Prostate gland (tissue), 2 donors: ENCODE data around the gene CALML3. TPM values are rescaled to one million over a fixed set of nuclear protein-coding genes. Genes with fewer than 3 reads are reported as not detected.
A peak's percentile ranks its signal among the peaks of the same experiment; 100 is the strongest.

Experiments used
- DNase-seq: peaks from one replicate; pipeline ENCODE4 v3.0.0-alpha.2; 2019; ENCODE audit warnings: low spot score
- H3K27ac ChIP-seq, 2 donors: fragments of 200-600 bp; sonication (generic); 2 replicates each; pipeline ENCODE4 v1.5.1; 2017 to 2019
- H3K27me3 ChIP-seq: fragments of 200-600 bp; sonication (generic); replicated peaks from 2 replicates; pipeline ENCODE4 v1.5.1; 2019; ENCODE audit not compliant: insufficient read depth
- H3K36me3 ChIP-seq, 2 donors: fragments of 200-600 bp; sonication (generic); 1 replicate in 1 of 2; 2 replicates in 1 of 2; pipeline versions ENCODE4 v1.5.1 to v1.8.1; 2017 to 2019
- H3K4me1 ChIP-seq: fragments of 200-600 bp; sonication (generic); replicated peaks from 2 replicates; pipeline ENCODE4 v1.5.1; 2019
- H3K4me3 ChIP-seq, 2 donors: fragments of 200-600 bp; sonication (generic); 2 replicates each; pipeline ENCODE4 v1.5.1; 2017 to 2019
- H3K9me3 ChIP-seq: fragments of 200-600 bp; sonication (generic); 2 replicates; pipeline ENCODE4 v1.5.1; 2017
- CTCF ChIP-seq, 4 experiments: fragments of 200-600 bp in 2 of 4; fragments of 450-650 bp in 2 of 4; sonication (generic) in 2 of 4; IDR thresholded peaks; 1 replicate in 3 of 4; 2 replicates in 1 of 4; pipeline ENCODE4 v1.5.1; 2016 to 2019; ENCODE audit warnings: antibody characterized with exemption in 4 of 4, mild to moderate bottlenecking in 2 of 4, moderate library complexity in 2 of 4
- POLR2A ChIP-seq: fragments of 450-650 bp; IDR thresholded peaks from one replicate; pipeline ENCODE4 v1.6.1; 2016; ENCODE audit warnings: antibody characterized with exemption, mild to moderate bottlenecking
- POLR2AphosphoS5 ChIP-seq: sonication (generic); formaldehyde crosslinking; IDR thresholded peaks from one replicate; pipeline ENCODE4 v1.6.1; 2017; ENCODE audit warnings: antibody characterized with exemption
- WGBS: methylation state at CpG from one replicate; pipeline ENCODE4 v1.1.5; 2018; 5-methylcytosine and 5-hydroxymethylcytosine counted together
- intact Hi-C: fragments of 100-400 bp; cut with DNase I; formaldehyde crosslinking; loops from one replicate; pipeline ENCODE4 v1.14.2; 2022
- total RNA-seq, 2 donors: library from RNA; depleted of rRNA; stranded (reverse); fragments of >200 nt; gene quantifications; one replicate each; pipeline ENCODE4 v1.1.0, GENCODE V29; 2016

Gene CALML3
- total RNA-seq, 2 donors from 2014 or later = 1.6 to 8.0 TPM

- Histone ChIP-seq H3K9me3 (no peaks in the 10 kb centered on the region), H3K4me3 (no peak overlapping the region), H3K27ac (peak overlapping the region; percentile 48 to 49), H3K36me3 (no peaks in the 10 kb centered on the region), H3K27me3 (no peaks in the 10 kb centered on the region), H3K4me1 (peaks cover 2% of the 10 kb centered on the region)
- TF ChIP-seq POLR2A (no peak), POLR2AphosphoS5 (no peak), CTCF (IDR thresholded peaks at IDR 0.05) (no peak)
- DNase-seq = no peak
- intact Hi-C loops = no loop called here
- 48% methylated on average over 9 of the region's 9 CpGs for WGBS
Observed at GRCh38 chr10:5575144-5575481, 50.4 kb downstream of the CALML3 start.

- Histone ChIP-seq H3K4me3 (no peak overlapping the region), H3K9me3 (no peaks in the 10 kb centered on the region), H3K27me3 (no peaks in the 10 kb centered on the region), H3K4me1 (peaks cover 2% of the 10 kb centered on the region), H3K27ac (peak overlapping the region; percentile 48 to 49), H3K36me3 (no peaks in the 10 kb centered on the region)
- no peak for DNase-seq
- no peak for TF ChIP-seq POLR2A
- peak; percentile 68 for TF ChIP-seq POLR2AphosphoS5
- WGBS = 57% methylated on average over 20 of the region's 23 CpGs
- intact Hi-C loops = no loop called here
Observed at GRCh38 chr10:5575482-5576153, 50.9 kb downstream of the CALML3 start.

GRCh38 chr10:5576154-5576748 is 51.5 kb downstream of the CALML3 start:
- Histone ChIP-seq H3K9me3 (no peaks in the 10 kb centered on the region), H3K27ac (peak overlapping the region; percentile 48 to 49), H3K36me3 (no peaks in the 10 kb centered on the region), H3K4me1 (peaks cover 2% of the 10 kb centered on the region), H3K27me3 (no peaks in the 10 kb centered on the region), H3K4me3 (no peak overlapping the region)
- 96% methylated on average over 4 of the region's 4 CpGs for WGBS
- no peak for DNase-seq
- TF ChIP-seq CTCF (IDR thresholded peaks at IDR 0.05) (no peak), POLR2A (no peak), POLR2AphosphoS5 (no peak)
- intact Hi-C loops = no loop called here

Other genes starting within 250 kb of the CALML3 start
- gene UCN3, start 160.0 kb upstream of the CALML3 start, total RNA-seq = not detected
- gene TUBAL3, start 120.1 kb upstream of the CALML3 start, total RNA-seq = 1 to 10 TPM in 1 of 2 donors, not detected in 1; 1.1 TPM
- 10 to 100 TPM; 55.6 to 77.6 TPM for gene NET1, start 112.4 kb upstream of the CALML3 start, total RNA-seq
- 10 to 100 TPM in 1 of 2 donors, under 1 TPM in 1; 0.46 to 10.5 TPM for gene CALML5, start 25.4 kb upstream of the CALML3 start, total RNA-seq
- 10 to 100 TPM; 16.6 to 24.5 TPM for gene ASB13, start 141.6 kb downstream of the CALML3 start, total RNA-seq
- gene TASOR2, start 159.9 kb downstream of the CALML3 start, total RNA-seq = 10 to 100 TPM; 55.0 to 97.9 TPM